ENCODE results near the gene ZSCAN26. TPM values are rescaled to one million over a fixed set of nuclear protein-coding genes. Genes with fewer than 3 reads are reported as not detected.

Gene ZSCAN26
- total RNA-seq, 1 experiment from 2014 or later, result 10.8 TPM

GRCh38 chr6:28257042-28257441, 9.9 kb upstream of the ZSCAN26 start:
- no peaks in the 10 kb centered on the region for H3K9me2 ChIP-seq (replicated peaks; ENCODE audit: low read length)
- ATAC-seq (no peak), DNase-seq (no peak)
- H3K79me2 ChIP-seq (ENCODE audit: low read length), result peaks cover under 1% of the 10 kb centered on the region; the same call in 1 of the 2 replicates
- POLR2A ChIA-PET (ENCODE audit: unreplicated experiment), result no interaction called here
- CTCF ChIA-PET, result no interaction called here
- H3K36me3 ChIP-seq (ENCODE audit: low read depth, low read length), result no peaks in the 10 kb centered on the region
- H3K27ac ChIP-seq (ENCODE audit: low read length), result no peak overlapping the region
- no peaks in the 10 kb centered on the region for H4K20me1 ChIP-seq (ENCODE audit: low read length)
- TF ChIP-seq EZH2phosphoT487 (IDR thresholded peaks at IDR 0.05; ENCODE audit: borderline replicate concordance, low read length) (no peak), EZH2 (IDR thresholded peaks at IDR 0.05; ENCODE audit: low read length, unreplicated experiment) (no peak)
- TF ChIP-seq, protein P1, sequence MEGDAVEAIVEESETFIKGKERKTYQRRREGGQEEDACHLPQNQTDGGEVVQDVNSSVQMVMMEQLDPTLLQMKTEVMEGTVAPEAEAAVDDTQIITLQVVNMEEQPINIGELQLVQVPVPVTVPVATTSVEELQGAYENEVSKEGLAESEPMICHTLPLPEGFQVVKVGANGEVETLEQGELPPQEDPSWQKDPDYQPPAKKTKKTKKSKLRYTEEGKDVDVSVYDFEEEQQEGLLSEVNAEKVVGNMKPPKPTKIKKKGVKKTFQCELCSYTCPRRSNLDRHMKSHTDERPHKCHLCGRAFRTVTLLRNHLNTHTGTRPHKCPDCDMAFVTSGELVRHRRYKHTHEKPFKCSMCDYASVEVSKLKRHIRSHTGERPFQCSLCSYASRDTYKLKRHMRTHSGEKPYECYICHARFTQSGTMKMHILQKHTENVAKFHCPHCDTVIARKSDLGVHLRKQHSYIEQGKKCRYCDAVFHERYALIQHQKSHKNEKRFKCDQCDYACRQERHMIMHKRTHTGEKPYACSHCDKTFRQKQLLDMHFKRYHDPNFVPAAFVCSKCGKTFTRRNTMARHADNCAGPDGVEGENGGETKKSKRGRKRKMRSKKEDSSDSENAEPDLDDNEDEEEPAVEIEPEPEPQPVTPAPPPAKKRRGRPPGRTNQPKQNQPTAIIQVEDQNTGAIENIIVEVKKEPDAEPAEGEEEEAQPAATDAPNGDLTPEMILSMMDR (conservative IDR thresholded peaks at IDR 0.05; ENCODE audit: low read depth, low read length), result no peak
- H3K27me3 ChIP-seq (ENCODE audit: low read length), result no peaks in the 10 kb centered on the region
- no peak overlapping the region for H3K4me3 ChIP-seq (ENCODE audit: low read length)
- no TSS peak for BruUV-seq (replicated peaks)
- no peak overlapping the region for H2AFZ ChIP-seq (ENCODE audit: low read length)
- H3F3A ChIP-seq (ENCODE audit: low read length, unreplicated experiment), result no peaks in the 10 kb centered on the region
- intact Hi-C loops (cut with micrococcal nuclease), result no loop called here
- H3K4me2 ChIP-seq (ENCODE audit: low read length), result no peak overlapping the region
- H3K9me3 ChIP-seq (ENCODE audit: low read length), result no peaks in the 10 kb centered on the region
- H3K9ac ChIP-seq (ENCODE audit: low read length), result no peak overlapping the region
- peaks cover 6% of the 10 kb centered on the region; the same call in 1 of the 2 replicates for H3K4me1 ChIP-seq (ENCODE audit: insufficient read depth, low read length)

- Histone ChIP-seq H3K9me3 (ENCODE audit: low read length) (no peaks in the 10 kb centered on the region), H3K4me1 (ENCODE audit: insufficient read depth, low read length) (no peaks in the 10 kb centered on the region), H3F3A (ENCODE audit: low read length, unreplicated experiment) (no peaks in the 10 kb centered on the region), H3K36me3 (ENCODE audit: low read depth, low read length) (no peaks in the 10 kb centered on the region), H4K20me1 (ENCODE audit: low read length) (no peaks in the 10 kb centered on the region), H3K9me2 (replicated peaks; ENCODE audit: low read length) (no peaks in the 10 kb centered on the region), H2AFZ (ENCODE audit: low read length) (no peak within 1 kb of the TSS), H3K9ac (ENCODE audit: low read length) (no peak within 1 kb of the TSS), H3K27ac (ENCODE audit: low read length) (no peak within 1 kb of the TSS), H3K4me2 (ENCODE audit: low read length) (no peak within 1 kb of the TSS), H3K79me2 (ENCODE audit: low read length) (no peaks in the 10 kb centered on the region), H3K4me3 (ENCODE audit: low read length) (no peak within 1 kb of the TSS), H3K27me3 (ENCODE audit: low read length) (no peaks in the 10 kb centered on the region)
- intact Hi-C loops (cut with micrococcal nuclease), result no loop called here
- BruUV-seq (replicated peaks), result no TSS peak
- no peak for TF ChIP-seq EZH2phosphoT487 (IDR thresholded peaks at IDR 0.05; ENCODE audit: borderline replicate concordance, low read length)
- TF ChIP-seq, protein P1 (conservative IDR thresholded peaks at IDR 0.05; ENCODE audit: low read depth, low read length), result no peak
- TF ChIP-seq EZH2 (IDR thresholded peaks at IDR 0.05; ENCODE audit: low read length, unreplicated experiment), result no peak
- DNase-seq, result no peak
- no peak for ATAC-seq
- ChIA-PET POLR2A (ENCODE audit: unreplicated experiment) (no interaction called here), CTCF (no interaction called here)
These were observed 7.8 kb upstream of the ZSCAN26 start, which contains the start of gene NKAPL for GRCh38 chr6:28258877-28259777. NKAPL (plus strand) TSS chr6:28259297; CDS start chr6:28259372, 75 bp downstream.

GRCh38 chr6:28263922-28264321, 3.0 kb upstream of the ZSCAN26 start:
- peaks cover under 1% of the 10 kb centered on the region for H3F3A ChIP-seq (ENCODE audit: low read length, unreplicated experiment)
- no peaks in the 10 kb centered on the region for H3K9me3 ChIP-seq (ENCODE audit: low read length)
- H3K79me2 ChIP-seq (ENCODE audit: low read length), result peaks cover 16% of the 10 kb centered on the region
- no peak overlapping the region for H3K4me2 ChIP-seq (ENCODE audit: low read length)
- BruUV-seq (replicated peaks), result no TSS peak
- POLR2A ChIA-PET (ENCODE audit: unreplicated experiment), result no interaction called here
- H3K27ac ChIP-seq (ENCODE audit: low read length), result no peak overlapping the region
- no peak overlapping the region for H3K9ac ChIP-seq (ENCODE audit: low read length)
- H3K9me2 ChIP-seq (replicated peaks; ENCODE audit: low read length), result no peaks in the 10 kb centered on the region
- H3K27me3 ChIP-seq (ENCODE audit: low read length), result no peaks in the 10 kb centered on the region
- no peaks in the 10 kb centered on the region for H4K20me1 ChIP-seq (ENCODE audit: low read length)
- H3K4me1 ChIP-seq (ENCODE audit: insufficient read depth, low read length), result peaks cover 18% of the 10 kb centered on the region
- H3K4me3 ChIP-seq (ENCODE audit: low read length), result no peak overlapping the region
- no peak for ATAC-seq
- intact Hi-C loops (cut with micrococcal nuclease), result no loop called here
- CTCF ChIA-PET, result no interaction called here
- no peaks in the 10 kb centered on the region for H3K36me3 ChIP-seq (ENCODE audit: low read depth, low read length)
- H2AFZ ChIP-seq (ENCODE audit: low read length), result no peak overlapping the region
- no peak for TF ChIP-seq EZH2phosphoT487 (IDR thresholded peaks at IDR 0.05; ENCODE audit: borderline replicate concordance, low read length)
- TF ChIP-seq EZH2 (IDR thresholded peaks at IDR 0.05; ENCODE audit: low read length, unreplicated experiment), result no peak
- TF ChIP-seq, protein P1 (conservative IDR thresholded peaks at IDR 0.05; ENCODE audit: low read depth, low read length), result no peak
- no peak for DNase-seq
